GM12878 (cell line): ENCODE data around the gene XPO1. TPM values are rescaled to one million over a fixed set of nuclear protein-coding genes. Genes with fewer than 3 reads are reported as not detected.

Source experiments
- BCL3 ChIP-seq: IDR thresholded peaks from 2 replicates; pipeline ENCODE4 v1.6.1; 2011; ENCODE audit warnings: borderline replicate concordance, low read depth, mild to moderate bottlenecking, moderate library complexity, low read length; ENCODE audit not compliant: insufficient read depth, poor library complexity, severe bottlenecking
- BCLAF1 ChIP-seq: fragments of 450-650 bp; IDR thresholded peaks from 2 replicates; pipeline ENCODE4 v1.6.1; 2017; ENCODE audit warnings: antibody characterized with exemption, mild to moderate bottlenecking, moderate library complexity
- BHLHE40 ChIP-seq, 2 experiments: fragments of 450-650 bp in 1 of 2; IDR thresholded peaks; 2 replicates each; pipeline ENCODE4 v1.6.1; 2011 to 2017; ENCODE audit warnings: low read depth in 2 of 2, borderline replicate concordance in 1 of 2, improper control_type of control experiment in 1 of 2, low read length in 1 of 2, mild to moderate bottlenecking in 1 of 2
- CUX1 ChIP-seq: IDR thresholded peaks from 2 replicates; pipeline ENCODE4 v1.6.1; 2012; ENCODE audit warnings: improper control_type of control experiment, low read depth, low read length; ENCODE audit not compliant: insufficient replicate concordance
- IRF4 ChIP-seq: IDR thresholded peaks from 2 replicates; pipeline ENCODE4 v1.6.1; 2011; ENCODE audit warnings: low read depth, low read length
- IRF5 ChIP-seq: fragments of 450-650 bp; IDR thresholded peaks from 2 replicates; pipeline ENCODE4 v1.6.1; 2017; ENCODE audit warnings: borderline replicate concordance
- NKRF ChIP-seq: fragments of 450-650 bp; conservative IDR thresholded peaks from 2 replicates; pipeline ENCODE4 v1.6.1; 2017; ENCODE audit warnings: mild to moderate bottlenecking, moderate library complexity
- NR2F1 ChIP-seq: fragments of 450-650 bp; conservative IDR thresholded peaks from 2 replicates; pipeline ENCODE4 v1.6.1; 2017; ENCODE audit warnings: mild to moderate bottlenecking
- RFX5 ChIP-seq: IDR thresholded peaks from 2 replicates; pipeline ENCODE4 v1.6.1; 2011; ENCODE audit warnings: low read depth, low read length, improper control_type of control experiment
- polyA plus RNA-seq, 11 experiments: library from polyadenylated mRNA; depleted of rRNA in 4 of 11; unstranded in 6 of 11; stranded (reverse) in 5 of 11; fragments of >200 nt; fragmentation: Nextera tagmentation in 4 of 11; fragmentation: Illumina TruSeq in 1 of 11; extraction: Ambion mirVana in 4 of 11; extraction: Trizol in 1 of 11; gene quantifications; 1 replicate in 1 of 11; 2 replicates in 10 of 11; pipeline versions ENCODE4 v1.2.1 to v1.2.3, GENCODE V29; 2011 to 2016; ENCODE audit warnings: inconsistent platforms in 2 of 11, missing spikeins in 2 of 11, low read depth in 1 of 11
- total RNA-seq, 4 experiments: library from RNA; depleted of rRNA in 3 of 4; stranded (reverse); fragments of >200 nt in 3 of 4; fragmentation: Illumina TruSeq in 1 of 4; extraction: Trizol in 1 of 4; gene quantifications; 2 replicates each; pipeline versions ENCODE4 v1.2.1 to v1.2.3, GENCODE V29; 2013 to 2021

The XPO1 gene
- total and polyA plus RNA-seq, 10 of the 15 experiments (the other 5 are each of a cell fraction or from before 2014, with no cell fraction given): 57.3 to 216 (median 153) TPM

- TF ChIP-seq CUX1: no peak
- no peak for TF ChIP-seq IRF5
- TF ChIP-seq RFX5: no peak
- no peak for TF ChIP-seq NR2F1
- no peak for TF ChIP-seq NKRF
- TF ChIP-seq BCL3: no peak
- no peak for TF ChIP-seq BHLHE40 (IDR thresholded peaks at IDR 0.05; ENCODE audit: borderline replicate concordance in 1 of 2, low read depth in 2 of 2, low read length in 1 of 2)
- no peak for TF ChIP-seq BCLAF1
- TF ChIP-seq IRF4: no peak
Observed at GRCh38 chr2:61465045-61465444, 73.1 kb downstream of the XPO1 start (continued).
